ENCODE data around the gene STIMATE.

GRCh38 chr3:52856666-52857065 is 40.7 kb downstream of the STIMATE start:
- TF ChIP-seq CTCF (IDR thresholded peaks at IDR 0.05) (no peak), EP300 (IDR thresholded peaks at IDR 0.05) (no peak)
